Measurements from ENCODE around the gene MAD2L1BP. TPM values are rescaled to one million over a fixed set of nuclear protein-coding genes. Genes with fewer than 3 reads are reported as not detected.

MAD2L1BP gene
- total RNA-seq, 2 experiments from 2014 or later: 30.8 to 43.3 TPM

DNA sequence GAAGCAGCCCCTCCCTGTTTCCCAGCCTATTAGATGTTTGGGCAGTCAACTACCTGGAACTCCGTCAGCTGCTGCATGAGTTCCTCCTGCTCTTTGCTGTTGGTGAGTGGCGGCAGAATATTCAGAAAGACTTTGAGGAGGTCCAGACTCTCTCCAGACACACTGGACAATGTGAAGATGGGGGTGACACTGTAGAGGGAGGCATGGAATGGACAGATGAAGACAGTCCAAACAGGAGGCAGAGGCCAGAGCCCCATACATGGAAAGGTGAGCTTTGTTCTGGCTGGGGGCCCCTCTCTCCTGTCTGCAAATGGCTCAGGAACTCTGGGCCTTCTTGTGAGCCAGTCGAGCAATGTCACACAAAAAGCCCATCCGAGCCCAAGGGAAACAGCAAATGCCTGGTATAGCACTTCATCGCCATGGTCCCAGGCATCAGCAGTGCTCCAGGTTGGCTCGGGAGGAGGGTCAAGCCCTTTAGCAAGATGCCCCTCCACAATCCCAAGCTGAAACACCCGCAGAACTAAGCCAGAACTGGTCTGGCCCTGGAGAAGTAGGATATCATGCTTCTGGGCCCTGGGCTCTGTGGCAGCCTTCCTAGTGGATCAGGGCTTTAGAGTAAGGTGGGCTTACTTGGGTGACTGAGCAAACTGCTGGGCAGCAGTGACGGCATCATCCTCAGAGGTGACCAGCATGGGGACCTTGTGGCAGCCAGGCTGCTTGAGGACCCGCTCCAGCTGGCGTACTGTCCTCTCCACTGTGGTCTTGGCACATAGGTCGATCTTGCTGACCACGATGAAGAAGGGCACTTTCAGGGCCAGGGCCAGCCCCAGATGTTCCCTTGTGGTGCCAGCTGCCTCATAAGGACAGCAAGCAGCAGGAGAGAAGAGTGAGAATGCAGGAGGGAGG, 11.5 kb upstream of the MAD2L1BP start:
- intact Hi-C loops (cut with micrococcal nuclease; ENCODE audit: unreplicated experiment): no loop called here
- TF ChIP-seq EZH2phosphoT487 (IDR thresholded peaks at IDR 0.05; ENCODE audit: borderline replicate concordance, low read depth, low read length) (no peak), CTCF (conservative IDR thresholded peaks at IDR 0.05; ENCODE audit: low read length) (no peak)
- no peaks in the 10 kb centered on the region for H3K9me2 ChIP-seq (ENCODE audit: insufficient read depth, low read length)
- peaks cover 82% of the 10 kb centered on the region for H3K36me3 ChIP-seq (ENCODE audit: insufficient read depth, low read length)
- H3K4me2 ChIP-seq (ENCODE audit: low read length): no peak overlapping the region
- BruUV-seq (replicated peaks): no TSS peak
- POLR2A ChIA-PET: no interaction called here
- H3K9me3 ChIP-seq (ENCODE audit: low read length): no peaks in the 10 kb centered on the region
- CTCF ChIA-PET (ENCODE audit: unreplicated experiment): no interaction called here
- no peak for DNase-seq (ENCODE audit: low spot score)
- no peak overlapping the region for H2AFZ ChIP-seq (ENCODE audit: low read length)
- no peak overlapping the region for H3K4me3 ChIP-seq (ENCODE audit: low read depth, low read length, poor library complexity, severe bottlenecking)
- peaks cover 18% of the 10 kb centered on the region for H3K4me1 ChIP-seq (ENCODE audit: insufficient read depth, low read length, poor library complexity, severe bottlenecking)
- no peaks in the 10 kb centered on the region for H4K20me1 ChIP-seq (ENCODE audit: insufficient read depth, low read length)
- H3K79me2 ChIP-seq (ENCODE audit: insufficient read depth, low read depth, low read length): peaks cover 19% of the 10 kb centered on the region; the same call in 1 of the 2 replicates
- H3K27ac ChIP-seq (ENCODE audit: low read depth, low read length, poor library complexity, severe bottlenecking): no peak overlapping the region

DNA sequence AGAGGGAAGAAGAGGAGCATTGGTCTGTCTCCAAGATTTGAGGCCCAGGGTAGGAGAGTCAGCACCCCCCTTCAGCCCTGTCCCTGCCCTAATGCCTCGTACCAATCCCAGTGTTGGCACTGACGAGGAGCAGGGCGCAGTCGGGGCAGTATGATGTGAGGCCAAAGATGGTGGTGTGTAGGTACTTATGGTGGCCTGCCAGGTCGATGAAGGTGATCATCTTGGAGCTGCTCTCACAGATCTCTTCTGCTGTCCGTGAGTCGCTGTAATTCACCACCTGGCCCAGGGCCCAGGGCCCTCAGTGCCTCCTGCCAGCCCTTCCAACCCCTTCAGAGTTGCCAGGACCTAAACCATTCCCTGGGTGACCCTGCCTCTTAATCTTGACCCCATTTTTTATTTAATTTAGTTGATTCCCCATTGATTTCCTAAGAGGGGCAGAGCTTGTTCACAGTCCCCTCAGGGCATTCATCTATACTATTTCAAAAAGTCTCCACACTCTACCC, 10.8 kb upstream of the MAD2L1BP start:
- intact Hi-C loops (cut with micrococcal nuclease; ENCODE audit: unreplicated experiment): no loop called here
- peaks cover 18% of the 10 kb centered on the region for H3K4me1 ChIP-seq (ENCODE audit: insufficient read depth, low read length, poor library complexity, severe bottlenecking)
- CTCF ChIA-PET (ENCODE audit: unreplicated experiment): no interaction called here
- no peak for DNase-seq (ENCODE audit: low spot score)
- no peak overlapping the region for H3K4me2 ChIP-seq (ENCODE audit: low read length)
- H2AFZ ChIP-seq (ENCODE audit: low read length): no peak overlapping the region
- no peaks in the 10 kb centered on the region for H4K20me1 ChIP-seq (ENCODE audit: insufficient read depth, low read length)
- no peaks in the 10 kb centered on the region for H3K9me2 ChIP-seq (ENCODE audit: insufficient read depth, low read length)
- H3K4me3 ChIP-seq (ENCODE audit: low read depth, low read length, poor library complexity, severe bottlenecking): no peak overlapping the region
- peaks cover 19% of the 10 kb centered on the region; the same call in 1 of the 2 replicates for H3K79me2 ChIP-seq (ENCODE audit: insufficient read depth, low read depth, low read length)
- POLR2A ChIA-PET: no interaction called here
- no TSS peak for BruUV-seq (replicated peaks)
- TF ChIP-seq EZH2phosphoT487 (IDR thresholded peaks at IDR 0.05; ENCODE audit: borderline replicate concordance, low read depth, low read length): no peak
- TF ChIP-seq CTCF (conservative IDR thresholded peaks at IDR 0.05; ENCODE audit: low read length): no peak
- H3K36me3 ChIP-seq (ENCODE audit: insufficient read depth, low read length): peaks cover 75% of the 10 kb centered on the region
- no peaks in the 10 kb centered on the region for H3K9me3 ChIP-seq (ENCODE audit: low read length)
- no peak overlapping the region for H3K27ac ChIP-seq (ENCODE audit: low read depth, low read length, poor library complexity, severe bottlenecking)

All from OCI-LY7 (cell line).